Gastroesophageal sphincter (tissue), 4 donors: ENCODE measurements around the gene C12orf60. TPM values are rescaled to one million over a fixed set of nuclear protein-coding genes. Genes with fewer than 3 reads are reported as not detected.
A peak's percentile ranks its signal among the peaks of the same experiment; 100 is the strongest.

Source experiments
- ATAC-seq: fragments of 150-250 bp; one replicate; pipeline ENCODE4 v1.9.1; 2016; ENCODE audit warnings: mild to moderate bottlenecking, moderate library complexity
- H3K27ac ChIP-seq, 4 donors: fragments of 200-600 bp; sonication (generic) in 3 of 4; 1 replicate in 3 of 4; 2 replicates in 1 of 4; pipeline ENCODE4 v1.5.1; 2016 to 2019
- H3K27me3 ChIP-seq: fragments of 200-600 bp; sonication (generic); one replicate; pipeline ENCODE4 v1.5.1; 2019
- H3K36me3 ChIP-seq, 2 donors: fragments of 200-600 bp; sonication (generic); one replicate each; pipeline ENCODE4 v1.5.1; 2019; ENCODE audit warnings: control low read depth in 1 of 2
- H3K4me1 ChIP-seq, 3 donors: fragments of 200-600 bp; sonication (generic); 1 replicate in 2 of 3; 2 replicates in 1 of 3; pipeline ENCODE4 v1.5.1; 2016 to 2019; ENCODE audit warnings: control low read depth in 2 of 3
- H3K4me3 ChIP-seq, 2 donors: fragments of 200-600 bp; sonication (generic); one replicate each; pipeline ENCODE4 v1.5.1; 2019; ENCODE audit warnings: mild to moderate bottlenecking in 1 of 2, moderate library complexity in 1 of 2
- H3K9me3 ChIP-seq, 3 donors: fragments of 200-600 bp; sonication (generic); one replicate each; pipeline ENCODE4 v1.5.1; 2017 to 2019; ENCODE audit warnings: control low read depth in 2 of 3
- EP300 ChIP-seq: sonication (generic); formaldehyde crosslinking; IDR thresholded peaks from one replicate; pipeline ENCODE4 v1.6.1; 2017; ENCODE audit warnings: antibody characterized with exemption, mild to moderate bottlenecking
- POLR2A ChIP-seq, 2 donors: fragments of 450-650 bp; IDR thresholded peaks; one replicate each; pipeline ENCODE4 v1.6.1; 2017; ENCODE audit warnings: antibody characterized with exemption in 2 of 2, mild to moderate bottlenecking in 2 of 2, moderate library complexity in 1 of 2
- POLR2AphosphoS5 ChIP-seq: sonication (generic); formaldehyde crosslinking; IDR thresholded peaks from one replicate; pipeline ENCODE4 v1.6.1; 2017; ENCODE audit warnings: antibody characterized with exemption
- WGBS, 2 donors: methylation state at CpG; one replicate each; pipeline ENCODE4 v1.1.5; 2018; ENCODE audit warnings: low coverage in 1 of 2; 5-methylcytosine and 5-hydroxymethylcytosine counted together
- total RNA-seq, 4 donors: library from RNA; depleted of rRNA; stranded (reverse); fragments of >200 nt; gene quantifications; one replicate each; pipeline ENCODE4 v1.1.0, GENCODE V29; 2016
- TF ChIP-seq, protein P1 (sequence below), 4 experiments: fragments of 200-600 bp in 2 of 4; fragments of 450-650 bp in 2 of 4; sonication (generic) in 1 of 4; IDR thresholded peaks; one replicate each; pipeline ENCODE4 v1.5.1; 2017 to 2019; ENCODE audit warnings: antibody characterized with exemption in 4 of 4, mild to moderate bottlenecking in 2 of 4, moderate library complexity in 2 of 4

Gene C12orf60
- total RNA-seq, 4 donors from 2014 or later: 0.40 to 1.5 (median 1.0) TPM

DNA sequence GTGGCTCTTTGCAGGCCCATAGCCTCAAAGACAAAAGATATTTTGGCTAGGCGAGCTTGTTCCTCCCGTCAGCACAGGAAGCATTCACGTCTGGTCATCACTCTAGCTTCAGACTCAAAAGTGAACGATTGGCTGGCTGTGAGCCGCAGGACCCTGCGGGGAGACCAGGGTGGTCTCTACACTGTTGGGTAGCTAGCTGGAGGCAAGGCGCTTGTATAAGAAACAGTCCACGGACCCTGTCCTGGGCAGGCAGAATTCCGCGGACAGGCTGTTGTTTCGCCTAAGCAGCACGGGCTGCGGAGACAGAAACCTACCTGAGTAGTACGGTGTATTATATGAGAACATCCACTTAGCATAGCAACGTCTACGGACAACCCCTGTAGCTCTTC lies 29.8 kb upstream of the C12orf60 start:
- H3K27ac ChIP-seq: peak overlapping the region; percentile 54 to 99 (median 93)
- peak; percentile 1 for ATAC-seq
- no peaks in the 10 kb centered on the region for H3K27me3 ChIP-seq
- peaks cover 0 to 47% (median 3%) of the 10 kb centered on the region in 3 donors for H3K4me1 ChIP-seq
- TF ChIP-seq POLR2AphosphoS5 (no peak), EP300 (no peak), POLR2A (IDR thresholded peaks at IDR 0.05) (no peak)
- TF ChIP-seq, protein P1, sequence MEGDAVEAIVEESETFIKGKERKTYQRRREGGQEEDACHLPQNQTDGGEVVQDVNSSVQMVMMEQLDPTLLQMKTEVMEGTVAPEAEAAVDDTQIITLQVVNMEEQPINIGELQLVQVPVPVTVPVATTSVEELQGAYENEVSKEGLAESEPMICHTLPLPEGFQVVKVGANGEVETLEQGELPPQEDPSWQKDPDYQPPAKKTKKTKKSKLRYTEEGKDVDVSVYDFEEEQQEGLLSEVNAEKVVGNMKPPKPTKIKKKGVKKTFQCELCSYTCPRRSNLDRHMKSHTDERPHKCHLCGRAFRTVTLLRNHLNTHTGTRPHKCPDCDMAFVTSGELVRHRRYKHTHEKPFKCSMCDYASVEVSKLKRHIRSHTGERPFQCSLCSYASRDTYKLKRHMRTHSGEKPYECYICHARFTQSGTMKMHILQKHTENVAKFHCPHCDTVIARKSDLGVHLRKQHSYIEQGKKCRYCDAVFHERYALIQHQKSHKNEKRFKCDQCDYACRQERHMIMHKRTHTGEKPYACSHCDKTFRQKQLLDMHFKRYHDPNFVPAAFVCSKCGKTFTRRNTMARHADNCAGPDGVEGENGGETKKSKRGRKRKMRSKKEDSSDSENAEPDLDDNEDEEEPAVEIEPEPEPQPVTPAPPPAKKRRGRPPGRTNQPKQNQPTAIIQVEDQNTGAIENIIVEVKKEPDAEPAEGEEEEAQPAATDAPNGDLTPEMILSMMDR (IDR thresholded peaks at IDR 0.05): no peak
- WGBS, 2 donors: 12 to 18% methylated on average over 2 to 9 of the region's 16 CpGs
- H3K9me3 ChIP-seq: no peaks in the 10 kb centered on the region
- H3K36me3 ChIP-seq: no peaks in the 10 kb centered on the region
- H3K4me3 ChIP-seq: peak overlapping the region; percentile 67 to 79

DNA sequence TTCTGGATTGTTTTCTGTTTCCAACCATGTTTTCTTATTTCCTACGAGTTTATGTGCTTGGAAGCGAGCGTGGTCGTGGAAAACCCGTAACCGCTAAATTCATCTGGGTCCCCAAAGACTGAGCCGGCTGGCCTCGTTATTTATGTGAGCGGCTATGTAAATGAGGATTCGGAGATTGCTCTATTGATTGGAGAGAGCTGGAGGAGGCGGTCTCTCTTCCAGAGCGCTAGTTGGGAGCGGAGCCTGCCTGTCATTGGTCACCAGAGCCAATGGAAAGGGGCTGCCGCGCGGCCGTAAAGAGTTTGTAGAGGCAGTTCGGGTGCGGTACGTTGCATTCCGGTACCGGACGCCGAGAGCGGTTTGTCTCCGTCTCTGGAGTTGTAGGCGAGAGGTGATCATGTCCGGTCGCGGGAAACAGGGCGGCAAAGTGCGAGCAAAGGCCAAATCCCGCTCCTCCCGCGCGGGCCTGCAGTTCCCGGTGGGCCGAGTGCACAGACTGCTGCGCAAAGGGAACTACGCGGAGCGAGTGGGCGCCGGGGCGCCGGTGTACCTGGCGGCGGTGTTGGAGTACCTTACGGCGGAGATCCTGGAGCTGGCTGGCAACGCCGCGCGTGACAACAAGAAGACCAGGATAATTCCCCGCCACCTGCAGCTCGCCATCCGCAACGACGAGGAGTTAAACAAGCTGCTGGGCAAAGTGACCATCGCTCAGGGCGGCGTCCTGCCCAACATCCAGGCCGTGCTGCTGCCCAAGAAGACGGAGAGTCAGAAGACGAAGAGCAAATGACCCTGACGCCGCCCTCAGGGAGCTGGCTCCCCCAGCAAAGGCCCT lies 29.2 kb upstream of the C12orf60 start:
- peak; percentile 89 for ATAC-seq
- H3K36me3 ChIP-seq: no peaks in the 10 kb centered on the region
- WGBS, 2 donors: 0 to 4% methylated on average over 6 to 8 of the region's 67 CpGs
- H3K4me3 ChIP-seq: peak overlapping the region; percentile 67 to 79
- peaks cover 0 to 41% (median 3%) of the 10 kb centered on the region in 3 donors for H3K4me1 ChIP-seq
- TF ChIP-seq EP300: no peak
- peak; percentile 100 for TF ChIP-seq POLR2AphosphoS5
- peak; percentile 98 for TF ChIP-seq POLR2A (IDR thresholded peaks at IDR 0.05)
- H3K27ac ChIP-seq: peak overlapping the region; percentile 92 to 99 (median 94)
- no peaks in the 10 kb centered on the region for H3K9me3 ChIP-seq
- no peaks in the 10 kb centered on the region for H3K27me3 ChIP-seq

DNA sequence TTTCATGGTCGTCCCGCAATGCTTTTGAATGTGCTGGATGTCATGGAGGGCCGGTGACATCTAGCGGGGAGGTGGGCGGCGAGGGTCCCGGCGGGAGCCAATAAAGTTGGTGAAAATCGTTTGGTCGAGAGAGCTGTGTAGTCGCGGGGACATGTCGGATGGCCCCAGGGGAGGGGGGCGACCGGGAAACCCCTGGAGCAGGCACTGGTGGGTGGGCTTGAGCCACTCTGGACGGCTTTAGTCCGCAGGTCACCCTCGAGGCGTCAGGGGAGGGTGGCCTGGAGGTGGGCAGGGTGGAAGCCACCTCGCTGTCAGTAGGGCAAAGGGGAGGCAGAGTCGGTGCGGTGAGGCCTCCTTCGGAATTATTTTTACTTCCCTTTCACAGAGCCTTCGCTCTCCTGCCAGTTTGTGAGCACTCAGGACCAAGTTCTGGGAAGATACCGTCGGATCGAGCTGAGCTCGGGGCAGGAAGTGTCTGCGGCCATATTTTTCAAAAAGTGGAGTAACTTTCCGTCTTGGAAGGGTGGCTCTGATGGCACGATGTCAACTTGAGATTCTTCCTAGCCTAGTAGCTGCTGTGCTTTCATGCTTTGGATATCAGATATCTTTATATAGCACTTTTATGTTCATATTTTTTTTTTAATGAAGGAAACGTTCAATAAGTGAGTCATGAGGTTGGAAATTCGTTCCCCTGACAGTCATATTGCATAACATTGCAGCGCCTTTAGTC lies 28.4 kb upstream of the C12orf60 start:
- 4 to 9% methylated on average over 14 to 16 of the region's 34 CpGs for WGBS, 2 donors
- Histone ChIP-seq H3K27me3 (no peaks in the 10 kb centered on the region), H3K36me3 (no peaks in the 10 kb centered on the region), H3K4me3 (peak overlapping the region; percentile 67 to 79), H3K27ac (peak overlapping the region; percentile 92 to 99 (median 94)), H3K9me3 (no peaks in the 10 kb centered on the region), H3K4me1 (peaks cover 0 to 37% (median 3%) of the 10 kb centered on the region in 3 donors)
- TF ChIP-seq POLR2AphosphoS5 (peak; percentile 10), POLR2A (IDR thresholded peaks at IDR 0.05) (no peak), EP300 (no peak)
- TF ChIP-seq, protein P1 (IDR thresholded peaks at IDR 0.05): no peak
- peak; percentile 11 for ATAC-seq

DNA sequence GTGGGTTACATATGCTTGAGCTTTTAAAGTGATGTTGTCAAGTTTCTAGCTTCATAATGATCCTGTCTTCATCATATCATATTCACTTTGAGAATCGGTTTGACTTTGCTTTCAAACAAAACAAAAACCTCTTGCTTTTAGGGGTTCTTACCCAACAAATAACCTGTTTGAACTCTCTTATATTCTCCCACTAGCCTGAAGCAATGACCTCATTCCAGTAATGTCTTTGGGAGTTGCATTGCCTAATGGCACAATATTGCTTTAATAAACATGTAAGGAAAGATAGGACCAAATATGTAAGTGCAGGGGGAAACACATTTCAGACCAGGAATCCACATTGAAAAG lies 27.9 kb upstream of the C12orf60 start:
- no peaks in the 10 kb centered on the region for H3K27me3 ChIP-seq
- H3K4me1 ChIP-seq: peaks cover 0 to 37% (median 3%) of the 10 kb centered on the region in 3 donors
- peak overlapping the region; percentile 67 to 79 for H3K4me3 ChIP-seq
- no peaks in the 10 kb centered on the region for H3K36me3 ChIP-seq
- TF ChIP-seq EP300: no peak
- TF ChIP-seq POLR2A (IDR thresholded peaks at IDR 0.05): no peak
- TF ChIP-seq POLR2AphosphoS5: peak; percentile 5
- no peak for ATAC-seq
- H3K27ac ChIP-seq: peak overlapping the region; percentile 92 to 99 (median 94)
- 38 to 50% methylated on average over 1 of the region's 1 CpG for WGBS, 2 donors
- no peaks in the 10 kb centered on the region for H3K9me3 ChIP-seq

DNA sequence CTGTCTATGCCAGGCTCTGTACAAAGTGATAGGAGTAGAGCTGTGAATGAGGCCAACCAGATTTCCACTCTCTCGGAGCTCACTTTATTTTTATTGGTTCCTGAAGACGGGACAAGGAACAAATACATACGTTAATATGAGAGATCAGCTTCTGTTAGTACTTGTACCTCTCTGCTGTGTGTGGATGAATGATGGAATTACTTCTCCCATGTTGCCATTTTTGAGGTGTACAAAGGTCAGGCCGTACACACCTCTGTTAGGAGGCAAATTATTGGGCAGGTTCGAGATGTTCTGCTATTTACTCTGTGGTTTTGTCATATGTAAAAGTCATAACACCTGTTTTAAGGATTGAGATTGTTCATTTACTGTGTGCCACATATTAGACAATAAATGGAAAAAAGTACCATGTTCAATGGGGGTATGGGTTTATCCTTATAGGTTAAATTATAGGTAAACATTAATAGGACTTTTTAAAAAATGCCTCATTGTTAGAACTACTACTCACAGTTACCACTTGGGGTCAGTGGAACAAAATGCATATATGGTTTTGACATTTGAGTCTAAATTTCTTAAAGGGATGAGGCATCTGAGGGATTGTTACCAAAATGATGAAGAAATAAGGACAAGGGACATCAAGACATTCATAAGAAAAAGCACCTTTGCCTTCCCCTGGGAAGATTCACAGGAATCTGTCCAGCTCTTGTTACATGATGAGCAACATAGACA lies 27.1 kb upstream of the C12orf60 start:
- ATAC-seq: no peak
- Histone ChIP-seq H3K27me3 (no peaks in the 10 kb centered on the region), H3K4me1 (peaks cover 0 to 33% (median 3%) of the 10 kb centered on the region in 3 donors), H3K9me3 (no peaks in the 10 kb centered on the region), H3K27ac (peak overlapping the region; percentile 92 to 99 (median 94)), H3K4me3 (peak overlapping the region; percentile 67 to 79), H3K36me3 (no peaks in the 10 kb centered on the region)
- TF ChIP-seq, protein P1 (IDR thresholded peaks at IDR 0.05): peak in 1 of 4 experiments; percentile 3
- no peak for TF ChIP-seq EP300
- TF ChIP-seq POLR2A (IDR thresholded peaks at IDR 0.05): no peak
- no peak for TF ChIP-seq POLR2AphosphoS5
- WGBS, 2 donors: 84 to 87% methylated on average over 5 of the region's 5 CpGs
